OCI-LY3 (cell line): ENCODE data around the gene SNX10.

Experiments
- H2AFZ ChIP-seq: fragments of 200-600, 300-600 bp; shearing (Covaris generic); 2 replicates; pipeline ENCODE4 v1.6.0; 2014; ENCODE audit warnings: antibody characterized with exemption, low read depth, low read length
- H3K27ac ChIP-seq: fragments of 200-600, 300-600 bp; sonication (generic); 2 replicates; pipeline ENCODE4 v1.5.1; 2014; ENCODE audit warnings: mild to moderate bottlenecking, low read length, moderate library complexity, mixed read lengths
- H3K27me3 ChIP-seq: fragments of 200-600, 300-600 bp; sonication (generic); 2 replicates; pipeline ENCODE4 v1.6.1; 2014; ENCODE audit warnings: low read depth, low read length, mixed read lengths
- H3K36me3 ChIP-seq: fragments of 200-600, 300-600 bp; sonication (generic); replicated peaks from 2 replicates; pipeline ENCODE3; 2014; ENCODE audit warnings: low read depth, low read length, mixed read lengths
- H3K4me1 ChIP-seq: fragments of 300-600, 200-600 bp; sonication (generic); 2 replicates; pipeline ENCODE4 v1.6.1; 2014; ENCODE audit warnings: low read length, mixed read lengths
- H3K4me2 ChIP-seq: fragments of 200-600, 300-600 bp; sonication (generic); 2 replicates; pipeline ENCODE4 v1.6.1; 2014; ENCODE audit warnings: low read length, mixed read lengths
- H3K4me3 ChIP-seq: fragments of 300-600, 200-600 bp; sonication (generic); 2 replicates; pipeline ENCODE4 v1.5.1; 2014; ENCODE audit warnings: antibody characterized with exemption, mild to moderate bottlenecking, low read length, moderate library complexity
- H3K79me2 ChIP-seq: fragments of 300-600, 200-600 bp; shearing (Covaris generic); 2 replicates; pipeline ENCODE4 v1.6.1; 2014; ENCODE audit warnings: mild to moderate bottlenecking, low read length, mixed read lengths
- H3K9ac ChIP-seq: fragments of 300-600, 200-600 bp; shearing (Covaris generic); 2 replicates; pipeline ENCODE4 v1.6.0; 2014; ENCODE audit warnings: mild to moderate bottlenecking, low read length, moderate library complexity
- H3K9me3 ChIP-seq: fragments of 200-600, 300-600 bp; shearing (Covaris generic); 2 replicates; pipeline ENCODE4 v1.6.1; 2014; ENCODE audit warnings: low read length, mixed read lengths; ENCODE audit not compliant: insufficient read depth
- H4K20me1 ChIP-seq: fragments of 200-600, 300-600 bp; sonication (generic); 2 replicates; pipeline ENCODE4 v1.6.1; 2016; ENCODE audit warnings: low read length, mixed read lengths; ENCODE audit not compliant: insufficient read depth
- CTCF ChIP-seq: fragments of 200-600, 300-600 bp; sonication (generic); IDR thresholded peaks from 2 replicates; pipeline ENCODE4 v1.5.1; 2014; ENCODE audit warnings: antibody characterized with exemption, low read length, low read depth
- EZH2phosphoT487 ChIP-seq: fragments of 200-600 bp; shearing (Covaris generic); IDR thresholded peaks from 2 replicates; pipeline ENCODE4 v1.6.1; 2018; ENCODE audit warnings: antibody characterized with exemption, mixed run types, low read depth

The SNX10 gene

GRCh38 chr7:26406433-26406832 is 114.8 kb downstream of the SNX10 start:
- Histone ChIP-seq H3K27me3 (no peaks in the 10 kb centered on the region; the same call in 1 of the 2 replicates), H3K79me2 (no peaks in the 10 kb centered on the region), H3K9me3 (no peaks in the 10 kb centered on the region), H3K9ac (no peak overlapping the region), H3K4me3 (no peak overlapping the region), H3K4me2 (no peak overlapping the region), H2AFZ (no peak overlapping the region), H3K36me3 (no peaks in the 10 kb centered on the region), H3K4me1 (no peaks in the 10 kb centered on the region), H4K20me1 (no peaks in the 10 kb centered on the region), H3K27ac (no peak overlapping the region)
- TF ChIP-seq EZH2phosphoT487 (no peak), CTCF (no peak)

- Histone ChIP-seq H3K9ac (no peak overlapping the region), H3K27me3 (peaks cover 10% of the 10 kb centered on the region), H3K36me3 (no peaks in the 10 kb centered on the region), H2AFZ (no peak overlapping the region), H3K79me2 (no peaks in the 10 kb centered on the region), H3K4me2 (no peak overlapping the region), H4K20me1 (no peaks in the 10 kb centered on the region), H3K4me3 (no peak overlapping the region), H3K4me1 (no peaks in the 10 kb centered on the region), H3K9me3 (no peaks in the 10 kb centered on the region), H3K27ac (no peak overlapping the region)
- TF ChIP-seq EZH2phosphoT487 = no peak
- TF ChIP-seq CTCF = no peak
These were observed 118.2 kb downstream of the SNX10 start for GRCh38 chr7:26409661-26410547.

GRCh38 chr7:26413007-26413691 is 121.5 kb downstream of the SNX10 start:
- no peak overlapping the region for H3K27ac ChIP-seq
- no peak overlapping the region for H2AFZ ChIP-seq
- H3K9ac ChIP-seq = no peak overlapping the region
- H3K4me3 ChIP-seq = no peak overlapping the region
- H3K27me3 ChIP-seq = peaks cover 14% of the 10 kb centered on the region
- H3K36me3 ChIP-seq = no peaks in the 10 kb centered on the region
- no peaks in the 10 kb centered on the region for H4K20me1 ChIP-seq
- H3K4me2 ChIP-seq = no peak overlapping the region
- no peaks in the 10 kb centered on the region for H3K4me1 ChIP-seq
- H3K79me2 ChIP-seq = no peaks in the 10 kb centered on the region
- H3K9me3 ChIP-seq = no peaks in the 10 kb centered on the region
- TF ChIP-seq EZH2phosphoT487 (no peak), CTCF (no peak)

GRCh38 chr7:26416004-26416403 is 124.3 kb downstream of the SNX10 start:
- H3K4me2 ChIP-seq = no peak overlapping the region
- no peak overlapping the region for H3K4me3 ChIP-seq
- no peaks in the 10 kb centered on the region for H3K79me2 ChIP-seq
- no peak overlapping the region for H2AFZ ChIP-seq
- no peaks in the 10 kb centered on the region for H4K20me1 ChIP-seq
- no peaks in the 10 kb centered on the region for H3K36me3 ChIP-seq
- no peaks in the 10 kb centered on the region for H3K4me1 ChIP-seq
- TF ChIP-seq EZH2phosphoT487 = no peak
- TF ChIP-seq CTCF = no peak
- H3K27me3 ChIP-seq = peaks cover 20% of the 10 kb centered on the region
- H3K9me3 ChIP-seq = no peaks in the 10 kb centered on the region
- H3K9ac ChIP-seq = no peak overlapping the region
- H3K27ac ChIP-seq = no peak overlapping the region
